GM20431 (cell line): ENCODE data around the gene CUL4A.
"Not testable (repeated sequence)": the region's sequence is repeated elsewhere in the genome, so short reads cannot be mapped to it uniquely, and the experiment has no call there.

Experiments
- in situ Hi-C: fragments of 300-500 bp; cut with MseI, MboI; formaldehyde crosslinking; loops from one replicate; pipeline ENCODE4 v1.15.0; 2020; ENCODE audit warnings: low sequenced_read_pairs; ENCODE audit not compliant: unreplicated experiment

Gene CUL4A

DNA sequence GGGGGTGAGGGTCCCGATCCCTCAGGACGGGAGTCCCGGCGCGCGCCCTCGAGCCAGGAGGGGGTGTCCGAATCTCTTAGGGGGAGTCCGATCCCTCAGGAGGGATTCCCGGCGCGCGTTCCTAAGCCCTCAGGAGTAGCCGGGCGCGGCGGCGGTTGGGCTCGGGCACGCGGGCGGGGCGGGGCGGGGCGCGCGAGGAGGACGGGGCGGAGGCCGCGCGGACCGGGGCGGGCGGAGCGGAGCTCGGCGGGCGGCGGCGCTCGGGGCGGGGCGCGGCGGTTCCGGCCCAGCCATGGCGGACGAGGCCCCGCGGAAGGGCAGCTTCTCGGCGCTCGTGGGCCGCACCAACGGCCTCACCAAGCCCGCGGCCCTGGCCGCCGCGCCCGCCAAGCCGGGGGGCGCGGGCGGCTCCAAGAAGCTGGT lies at the start of gene CUL4A:
Gene CUL4A (plus strand): TSS at position 278 of the 423 bp plus-strand sequence. CDS start 15 bp downstream, at position 293.
- in situ Hi-C loops = no loop called here

DNA sequence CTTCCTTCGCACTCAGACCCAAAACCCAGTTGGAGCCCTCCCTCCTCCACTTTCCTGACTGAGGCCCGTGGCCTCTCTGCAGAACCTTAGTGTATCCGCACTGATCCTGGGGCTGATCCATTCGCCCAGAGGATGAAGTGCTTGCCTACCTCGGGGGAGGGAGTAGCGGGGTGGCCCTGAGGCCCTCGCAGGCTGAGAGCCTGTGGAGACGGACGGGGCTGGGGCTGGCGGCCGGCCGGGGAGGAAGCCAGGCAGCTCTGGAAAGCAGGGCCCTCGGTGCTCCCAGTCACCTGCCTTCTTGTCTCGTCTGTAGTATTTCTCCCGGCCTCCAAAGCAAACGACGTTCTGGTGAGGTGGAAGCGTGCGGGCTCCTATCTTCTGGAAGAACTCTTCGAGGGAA lies 49.7 kb upstream of the CUL4A start:
- in situ Hi-C loops = no loop called here

DNA sequence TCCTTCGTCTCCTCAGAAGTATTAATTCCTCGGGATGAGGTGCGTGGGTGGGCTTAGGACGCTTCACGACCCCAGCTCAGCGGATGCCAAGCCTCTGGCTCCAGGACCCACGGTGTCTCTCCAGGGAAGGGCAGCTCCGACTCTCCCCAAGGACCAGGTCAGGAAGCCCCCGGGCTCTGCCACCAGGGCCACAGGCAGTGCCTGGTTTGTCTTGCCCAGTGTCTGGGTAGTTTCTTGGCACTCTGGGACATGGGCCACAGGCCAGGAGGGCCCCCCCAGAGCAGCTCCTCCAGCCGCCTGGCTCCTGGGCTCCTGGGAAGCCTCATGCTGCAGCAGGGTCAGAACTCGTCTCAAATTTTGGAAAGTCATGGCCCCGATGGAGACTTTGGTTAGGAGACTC lies 48.4 kb upstream of the CUL4A start:
- in situ Hi-C loops = no loop called here

DNA sequence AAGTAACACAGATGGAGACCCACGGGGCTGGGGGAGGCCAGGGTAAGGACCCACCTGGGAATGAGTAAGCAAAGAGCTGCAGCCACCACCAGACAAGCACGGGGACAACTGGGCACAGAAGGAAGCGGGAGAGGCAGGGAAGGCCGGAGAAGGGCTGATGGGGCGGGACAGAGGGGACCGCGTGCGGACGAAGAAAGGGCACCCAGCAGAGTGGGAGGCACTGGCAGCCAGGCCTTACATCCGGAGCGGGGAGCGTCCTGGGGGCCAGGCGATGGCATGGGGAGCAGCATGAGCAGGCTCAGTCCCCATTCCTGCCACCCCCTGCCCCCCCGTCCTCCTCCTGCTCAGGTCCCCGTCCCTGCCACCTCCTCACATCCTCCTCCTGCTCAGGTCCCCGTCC lies 48.0 kb upstream of the CUL4A start:
- in situ Hi-C loops = no loop called here

DNA sequence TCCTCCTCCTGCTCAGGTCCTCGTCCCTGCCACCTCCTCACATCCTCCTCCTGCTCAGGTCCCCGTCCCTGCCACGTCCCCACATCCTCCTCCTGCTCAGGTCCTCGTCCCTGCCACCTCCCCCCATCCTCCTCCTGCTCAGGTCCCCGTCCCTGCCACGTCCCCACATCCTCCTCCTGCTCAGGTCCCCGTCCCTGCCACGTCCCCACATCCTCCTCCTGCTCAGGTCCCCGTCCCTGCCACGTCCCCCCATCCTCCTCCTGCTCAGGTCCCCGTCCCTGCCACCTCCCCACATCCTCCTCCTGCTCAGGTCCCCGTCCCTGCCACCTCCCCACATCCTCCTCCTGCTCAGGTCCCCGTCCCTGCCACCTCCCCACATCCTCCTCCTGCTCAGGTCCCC lies 47.4 kb upstream of the CUL4A start:
- in situ Hi-C loops = not testable (repeated sequence)

DNA sequence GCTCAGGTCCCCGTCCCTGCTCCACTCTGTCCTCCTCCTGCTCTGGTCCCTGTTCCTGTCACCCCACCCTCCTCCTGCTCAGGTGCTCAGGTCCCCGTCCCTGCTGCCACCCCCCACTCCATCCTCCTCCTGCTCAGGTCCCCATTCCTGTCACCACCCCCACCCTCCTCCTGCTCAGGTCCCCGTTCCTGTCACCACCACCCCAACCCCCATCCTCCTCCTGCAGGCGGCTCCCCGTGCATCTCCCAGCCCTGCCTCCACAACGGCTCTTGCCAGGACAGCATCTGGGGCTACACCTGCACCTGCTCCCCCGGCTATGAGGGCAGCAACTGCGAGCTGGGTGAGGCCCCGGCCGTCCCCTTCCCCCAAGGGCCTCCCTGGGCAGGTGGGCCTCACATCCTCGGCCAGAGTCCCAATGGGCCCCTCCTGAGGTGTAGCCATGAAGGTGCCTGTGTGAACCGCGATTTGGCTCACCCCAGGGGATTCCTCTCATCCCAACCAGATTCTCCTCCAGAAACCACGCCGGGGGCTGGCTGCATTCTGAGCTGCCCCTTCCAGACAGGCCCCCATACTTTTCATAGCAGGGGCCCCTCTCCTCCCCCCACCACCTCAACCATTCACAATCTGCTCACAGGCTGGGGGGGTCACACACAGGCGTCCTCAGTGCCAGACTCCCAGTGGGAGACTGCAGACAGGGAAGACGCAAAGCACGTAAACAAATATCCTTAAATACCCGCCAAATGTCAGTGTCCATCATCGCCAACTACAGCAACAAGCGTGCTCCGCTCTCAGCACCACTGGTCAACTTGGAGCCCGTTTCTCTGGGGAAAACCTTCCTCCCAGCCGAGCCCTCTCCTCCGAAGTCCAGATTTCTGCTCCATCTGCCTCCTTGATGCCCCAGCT lies 46.4 kb upstream of the CUL4A start:
- in situ Hi-C loops = no loop called here

DNA sequence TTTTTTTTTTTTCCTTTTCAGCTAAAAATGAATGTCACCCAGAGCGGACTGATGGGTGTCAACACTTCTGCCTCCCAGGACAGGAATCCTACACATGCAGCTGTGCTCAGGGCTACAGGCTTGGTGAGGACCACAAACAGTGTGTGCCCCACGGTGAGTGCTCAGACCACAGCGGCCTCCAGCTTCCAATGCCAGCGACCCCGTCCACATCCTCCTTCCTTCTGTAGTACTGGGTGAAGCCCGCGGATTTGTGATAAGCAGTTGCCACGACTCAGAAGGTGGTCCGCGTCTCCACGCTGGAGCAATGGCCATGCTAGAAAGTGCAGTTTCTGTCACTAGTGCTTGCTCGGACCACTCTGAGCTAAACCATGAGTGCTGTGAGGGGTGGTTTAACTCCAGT lies 44.9 kb upstream of the CUL4A start:
- in situ Hi-C loops = no loop called here

DNA sequence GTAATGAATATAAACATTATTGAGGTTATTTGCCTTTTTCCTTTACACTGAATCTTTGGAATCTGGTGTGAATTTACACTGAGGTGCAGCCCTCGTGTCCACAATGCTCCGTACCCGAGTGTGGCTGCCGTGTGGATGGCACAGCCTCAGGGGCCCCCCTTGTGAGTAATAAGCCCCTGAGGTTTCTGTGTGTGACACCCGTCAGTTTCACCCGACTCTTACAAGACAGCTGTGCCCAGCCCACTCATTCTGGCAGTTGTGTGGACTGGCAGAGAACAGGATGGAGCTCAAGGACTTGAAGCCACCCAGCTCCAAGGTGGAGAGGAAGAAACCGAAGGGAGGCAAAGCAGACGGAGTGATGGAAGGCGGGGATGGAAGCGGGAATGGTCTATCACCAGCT lies 43.1 kb upstream of the CUL4A start:
- in situ Hi-C loops = no loop called here

DNA sequence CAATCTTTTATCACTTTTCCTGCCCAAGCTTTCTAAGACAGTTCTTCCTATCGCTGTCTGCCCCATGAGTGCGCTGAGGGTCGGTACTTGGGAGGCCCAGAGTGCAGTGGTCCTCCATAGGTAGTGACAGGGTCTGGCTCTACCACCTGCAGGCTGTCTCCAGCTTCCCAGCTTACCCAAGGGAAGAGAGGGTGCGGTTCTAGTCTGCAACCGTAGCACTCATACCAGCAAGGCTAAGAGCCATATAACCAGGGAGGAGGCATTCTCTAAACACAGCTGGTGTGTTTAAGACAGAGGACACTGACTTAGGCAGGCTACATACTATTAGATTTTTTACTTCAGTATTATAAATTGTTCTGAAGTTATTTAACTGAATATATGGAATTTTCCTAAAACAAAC lies 42.7 kb upstream of the CUL4A start:
- in situ Hi-C loops = no loop called here

DNA sequence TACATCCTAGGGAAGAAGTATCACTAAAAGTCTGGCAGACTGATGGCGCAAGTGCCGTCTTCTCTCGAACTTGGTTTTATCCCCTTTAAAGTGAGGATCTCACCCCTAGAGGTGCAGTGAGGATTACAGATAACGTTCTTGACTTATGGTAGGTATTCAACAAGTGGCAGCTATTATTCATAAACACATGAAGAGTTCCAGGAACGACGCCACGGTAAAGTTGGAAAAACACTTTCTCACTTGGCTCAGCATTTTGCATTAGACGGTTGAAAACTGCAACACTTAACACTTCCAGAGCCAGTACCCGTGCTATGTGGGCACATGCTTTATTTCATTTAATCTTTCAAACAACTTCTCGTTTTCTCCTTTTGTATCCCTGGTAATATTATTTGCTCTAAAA lies 42.3 kb upstream of the CUL4A start:
- in situ Hi-C loops = no loop called here

DNA sequence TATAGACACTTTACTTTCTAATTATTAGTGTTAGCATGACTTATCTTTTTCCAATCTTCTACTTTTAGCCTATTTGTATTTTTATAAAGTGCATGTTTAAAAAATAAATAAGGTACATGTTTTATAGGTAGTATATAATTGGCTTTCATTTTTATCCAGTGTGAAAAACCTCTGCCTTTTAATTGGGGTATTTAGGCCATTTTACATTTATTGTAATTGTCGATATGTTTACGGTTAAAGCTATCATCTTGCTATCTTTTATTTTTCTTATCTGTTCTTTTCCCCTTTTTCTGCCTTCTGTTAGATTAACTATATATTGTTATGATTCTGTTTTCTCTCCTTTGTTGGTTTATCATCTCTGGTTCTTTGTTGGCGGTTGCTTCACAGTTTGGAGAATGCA lies 41.8 kb upstream of the CUL4A start:
- in situ Hi-C loops = no loop called here

DNA sequence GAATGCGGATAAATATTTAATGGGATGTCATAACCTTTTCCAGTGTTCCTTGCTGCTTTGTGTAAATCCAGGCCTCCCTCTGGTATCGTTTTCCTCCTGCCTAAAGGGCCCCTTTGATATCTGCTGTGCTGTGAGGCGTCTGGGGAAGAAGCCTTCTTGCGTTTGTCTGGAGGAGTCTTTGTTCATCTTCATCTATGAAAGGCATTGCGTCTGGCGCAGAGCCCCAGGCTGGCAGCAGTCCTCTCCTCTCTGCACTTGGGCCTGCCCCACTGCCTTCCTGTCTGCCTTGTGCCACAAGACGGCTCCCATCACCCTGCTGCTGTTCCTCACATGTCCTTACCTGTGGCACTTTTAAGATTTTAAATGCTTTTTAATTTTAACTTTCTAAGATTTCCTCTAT lies 41.2 kb upstream of the CUL4A start:
- in situ Hi-C loops = no loop called here

DNA sequence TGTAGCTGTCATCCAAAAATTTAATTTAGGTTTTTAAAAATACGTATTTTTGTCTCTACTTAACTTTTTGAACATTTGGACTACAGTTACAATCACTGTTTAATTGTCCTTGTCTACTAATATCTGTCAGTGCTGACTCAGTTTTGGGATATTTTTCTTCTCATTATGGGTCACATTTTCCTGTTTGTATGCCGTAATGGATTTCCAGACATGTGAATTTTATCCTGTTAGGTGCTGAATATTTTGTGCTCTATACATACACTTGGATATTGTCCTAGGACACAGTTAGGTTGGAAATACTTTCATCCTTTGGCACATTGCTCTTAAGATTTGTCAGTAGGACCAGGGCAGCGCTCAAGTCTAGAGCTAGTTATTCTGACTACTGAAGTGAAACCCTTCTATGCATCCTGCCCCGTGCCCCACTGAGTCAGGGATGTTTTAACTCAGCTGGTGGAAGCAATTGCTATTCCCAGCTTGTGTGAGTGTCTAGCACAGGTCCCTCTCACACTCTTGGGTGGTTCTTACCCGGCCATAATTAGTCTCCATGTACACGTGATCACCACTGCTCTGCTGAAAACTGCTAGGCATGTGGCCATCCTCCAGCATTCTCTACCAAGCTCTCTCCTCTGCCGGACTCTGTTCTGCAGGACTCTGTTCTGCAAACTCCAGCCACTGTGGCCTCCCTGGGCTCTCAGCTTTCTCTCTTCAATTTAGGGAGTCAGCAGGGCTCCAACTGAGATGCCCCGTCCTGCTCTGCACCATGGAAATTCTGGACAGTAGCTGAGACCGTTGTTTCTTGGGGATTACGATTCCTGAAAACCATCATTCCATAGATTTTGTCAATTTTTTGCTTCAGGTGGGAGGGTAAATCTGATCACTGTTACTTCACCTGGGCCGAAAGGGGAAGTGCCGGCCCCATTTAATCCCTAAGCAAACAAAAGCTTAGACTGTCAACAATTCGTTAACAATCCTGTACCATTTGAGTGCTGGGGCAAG lies 39.8 kb upstream of the CUL4A start:
- in situ Hi-C loops = no loop called here

DNA sequence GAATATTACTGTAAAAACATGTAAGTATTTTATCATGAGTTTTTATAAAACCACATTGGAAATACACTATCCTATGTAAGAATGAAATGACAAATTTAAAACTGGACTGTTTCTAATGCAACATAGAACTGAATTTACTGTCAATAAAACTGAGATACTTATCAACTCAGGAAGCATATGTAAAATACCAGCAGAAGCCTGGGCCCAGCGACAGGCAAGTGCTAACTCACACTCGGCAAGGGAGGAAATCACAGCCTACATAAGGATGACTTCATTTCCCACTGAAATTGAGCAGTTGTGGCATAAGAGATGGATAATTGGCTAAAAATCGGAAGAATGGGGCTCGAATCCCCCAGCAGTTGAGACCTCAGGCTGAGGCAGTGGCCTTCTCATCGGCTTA lies 38.9 kb upstream of the CUL4A start:
- in situ Hi-C loops = no loop called here

DNA sequence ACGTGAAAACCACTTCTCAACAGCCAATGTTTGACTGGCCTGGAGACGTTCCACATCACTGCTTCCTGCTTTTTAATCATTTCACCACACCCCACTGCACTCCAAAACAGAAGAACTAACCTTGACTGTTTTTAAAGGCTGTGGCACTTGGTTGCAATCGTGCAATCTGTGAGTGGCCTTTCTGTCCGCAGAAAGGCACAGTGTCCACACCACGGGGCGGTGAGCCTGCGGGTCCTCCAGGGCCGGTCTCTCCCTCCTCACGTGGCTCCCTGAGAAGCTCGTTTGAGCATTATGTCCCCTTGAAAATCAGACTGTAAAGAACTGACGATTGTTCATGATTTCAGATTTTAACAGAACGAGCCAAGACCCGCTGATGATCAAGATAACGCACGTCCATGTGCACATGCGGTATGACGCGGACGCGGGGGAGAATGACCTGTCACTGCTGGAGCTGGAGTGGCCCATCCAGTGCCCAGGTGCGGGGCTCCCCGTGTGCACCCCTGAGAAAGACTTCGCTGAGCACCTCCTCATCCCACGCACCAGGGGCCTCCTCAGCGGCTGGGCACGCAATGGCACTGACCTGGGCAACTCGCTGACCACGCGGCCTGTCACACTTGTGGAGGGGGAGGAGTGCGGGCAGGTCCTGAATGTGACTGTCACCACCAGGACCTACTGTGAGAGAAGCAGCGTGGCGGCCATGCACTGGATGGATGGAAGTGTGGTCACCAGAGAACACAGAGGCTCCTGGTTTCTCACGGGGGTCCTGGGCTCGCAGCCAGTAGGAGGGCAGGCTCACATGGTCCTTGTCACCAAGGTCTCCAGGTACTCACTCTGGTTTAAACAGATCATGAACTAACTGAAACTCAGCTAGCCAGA lies 37.9 kb upstream of the CUL4A start:
- in situ Hi-C loops = no loop called here

DNA sequence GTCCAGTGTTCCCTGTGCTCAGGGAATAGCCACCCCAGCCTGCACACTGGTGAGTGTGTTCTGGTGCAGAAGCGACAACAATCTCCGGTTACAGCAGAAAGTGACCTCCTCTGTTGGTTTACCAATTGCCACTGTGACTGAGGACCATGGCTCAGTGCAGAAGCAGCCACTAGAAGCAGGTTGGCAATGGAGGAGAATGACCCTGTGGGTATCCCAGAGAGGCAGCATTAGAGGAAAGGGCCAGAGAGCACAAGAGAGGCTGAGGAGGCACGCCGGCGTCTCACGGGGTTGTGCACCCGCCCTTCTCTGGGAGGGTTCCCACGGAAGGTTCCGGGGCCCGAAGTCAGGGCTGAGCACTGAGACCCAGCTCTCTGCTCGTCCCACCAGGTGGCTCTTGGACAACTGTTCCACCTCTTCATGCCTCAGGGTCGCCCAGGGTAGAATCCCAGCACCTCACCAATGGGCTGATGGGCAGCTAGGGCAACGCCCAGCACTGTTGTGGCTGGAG lies 36.9 kb upstream of the CUL4A start:
- in situ Hi-C loops = no loop called here

DNA sequence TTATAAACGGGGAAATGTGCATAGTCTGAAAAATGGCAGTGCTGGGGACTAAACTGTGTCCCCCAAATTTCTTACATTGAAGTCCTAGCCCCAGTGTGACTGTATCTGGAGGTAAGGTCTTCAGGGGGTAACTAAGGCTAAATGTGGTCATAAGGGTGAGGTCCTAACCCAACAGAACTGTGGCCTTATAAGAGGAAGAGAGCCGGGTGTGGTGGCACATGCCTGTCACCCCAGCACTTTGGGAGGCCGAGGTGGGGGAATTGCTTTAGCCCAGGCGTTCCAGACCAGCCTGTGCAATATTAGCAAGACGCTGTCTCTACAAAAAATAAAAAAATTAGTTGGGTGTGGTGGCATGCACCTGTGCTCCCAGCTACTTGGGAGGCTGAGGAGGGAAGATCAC lies 33.1 kb upstream of the CUL4A start:
- in situ Hi-C loops = no loop called here

DNA sequence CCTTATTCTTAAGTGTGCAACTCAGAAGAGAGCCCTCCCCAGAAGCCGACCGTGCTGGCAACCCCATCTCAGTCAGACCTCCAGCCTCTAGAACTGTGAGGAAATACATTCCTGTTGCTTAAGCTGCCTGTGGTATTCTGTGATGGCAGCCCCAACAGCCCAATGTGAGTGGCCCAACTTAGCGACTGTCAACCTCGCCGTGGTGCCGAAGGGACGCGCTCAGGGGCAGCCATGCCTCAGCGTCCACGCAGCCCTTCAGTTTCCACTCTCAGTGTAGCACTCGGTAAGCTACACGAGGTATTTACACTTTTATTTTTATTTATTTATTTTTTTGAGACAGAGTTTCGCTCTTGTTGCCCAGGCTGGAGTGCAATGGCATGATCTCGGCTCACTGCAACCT lies 32.6 kb upstream of the CUL4A start:
- in situ Hi-C loops = no loop called here

DNA sequence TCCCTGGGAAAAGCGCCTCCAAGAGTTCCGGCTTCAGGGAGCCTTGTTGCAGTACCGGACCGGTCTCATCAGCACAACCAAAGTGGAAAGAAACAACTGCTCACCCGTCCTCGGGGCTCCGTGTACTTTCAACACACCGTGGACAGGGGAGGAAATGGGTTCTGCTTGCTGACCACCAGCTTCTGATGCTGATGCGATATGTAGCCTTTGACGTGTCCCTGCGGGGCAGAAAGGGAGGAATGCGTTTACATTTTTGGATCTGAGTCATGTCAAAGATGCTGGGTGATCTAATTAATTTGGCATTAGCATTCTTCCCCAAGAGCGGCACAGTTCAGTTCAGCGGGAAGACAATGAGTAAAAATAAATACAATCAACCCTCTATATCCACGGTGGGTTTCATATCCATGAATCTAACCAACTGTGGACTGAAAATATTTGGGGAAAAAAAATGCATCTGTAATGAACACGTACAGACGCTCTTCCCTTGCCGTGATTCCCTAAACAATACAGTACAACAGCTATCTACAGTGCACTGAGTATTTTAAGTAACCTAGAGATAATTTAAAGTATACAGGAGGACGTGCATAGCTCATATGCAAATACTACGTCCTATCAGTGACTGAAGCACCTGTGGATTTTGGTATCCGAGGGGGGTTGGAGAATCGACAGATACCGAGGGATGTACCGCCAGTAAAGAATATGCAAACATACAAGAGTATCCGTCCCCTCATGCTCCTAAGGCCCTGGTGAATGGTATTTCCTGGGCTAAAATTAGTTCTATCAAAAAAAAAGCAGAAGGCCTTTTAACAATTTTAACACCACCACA lies 31.1 kb upstream of the CUL4A start:
- in situ Hi-C loops = no loop called here
